HG03139 (cell line): ENCODE measurements around the gene GALK2.
A peak's percentile ranks its signal among the peaks of the same experiment; 100 is the strongest.

ENCODE experiments used
- ATAC-seq: cut with Tn5 transposase; IDR thresholded peaks from one replicate; pipeline ENCODE4 v1.9.1; 2021; ENCODE audit not compliant: unreplicated experiment

Gene GALK2

DNA sequence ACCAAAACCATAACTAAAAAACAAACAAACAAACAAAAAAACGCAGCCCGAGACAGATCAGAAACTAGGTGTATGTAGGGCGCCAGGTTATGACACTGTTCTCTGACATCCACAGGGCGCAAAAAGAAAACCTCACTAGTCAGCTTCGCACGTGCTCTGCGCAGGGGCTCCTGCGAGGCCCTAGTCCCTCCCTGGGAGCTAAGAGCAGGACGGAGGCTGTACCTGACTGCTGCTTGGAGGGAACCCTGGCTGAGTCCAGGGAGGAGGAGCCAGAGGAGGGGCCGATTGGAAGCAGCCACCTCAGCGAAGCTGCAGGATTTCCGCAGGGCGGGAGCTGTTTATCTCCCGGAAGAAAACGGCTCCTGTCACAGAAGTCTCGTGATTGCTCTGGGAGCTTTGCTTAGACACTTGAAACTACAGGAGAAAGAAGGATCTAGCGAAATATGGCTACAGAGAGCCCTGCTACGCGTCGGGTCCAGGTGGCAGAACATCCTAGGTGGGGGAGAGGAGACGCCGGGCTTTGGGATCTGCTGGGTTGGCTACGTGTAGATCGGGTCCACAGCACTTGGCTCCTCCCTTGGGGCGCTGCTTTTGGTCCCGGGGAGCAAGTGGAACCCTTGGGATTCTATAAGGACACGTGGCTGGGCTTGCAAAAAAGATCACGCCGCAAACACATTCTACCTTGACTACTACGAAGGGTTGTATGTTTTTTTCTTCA is at the start of gene GALK2:
Gene GALK2 (plus strand): TSS at position 368 of the 718 bp plus-strand sequence. CDS start 76 bp downstream, at position 444.
- peak; percentile 93 for ATAC-seq

DNA sequence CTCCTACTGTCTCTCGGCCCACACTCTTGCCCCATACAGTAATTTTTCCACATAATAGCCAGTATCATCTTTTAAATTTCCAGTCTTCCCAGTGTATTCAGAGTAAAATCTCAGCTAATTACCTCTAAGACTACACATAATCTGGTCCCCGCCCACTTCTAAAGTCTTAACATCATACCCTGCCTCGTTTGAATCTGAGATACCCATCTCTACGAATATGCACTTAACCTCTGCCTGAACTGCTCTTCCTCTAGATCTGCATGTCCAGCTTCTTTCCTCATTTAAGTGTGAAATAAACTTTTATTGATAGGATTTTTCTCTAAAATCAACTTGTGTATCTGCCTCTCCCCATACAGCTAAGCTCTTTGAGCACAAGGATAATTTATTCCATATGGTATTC is 49.2 kb upstream of the GALK2 start:
- ATAC-seq, result no peak

DNA sequence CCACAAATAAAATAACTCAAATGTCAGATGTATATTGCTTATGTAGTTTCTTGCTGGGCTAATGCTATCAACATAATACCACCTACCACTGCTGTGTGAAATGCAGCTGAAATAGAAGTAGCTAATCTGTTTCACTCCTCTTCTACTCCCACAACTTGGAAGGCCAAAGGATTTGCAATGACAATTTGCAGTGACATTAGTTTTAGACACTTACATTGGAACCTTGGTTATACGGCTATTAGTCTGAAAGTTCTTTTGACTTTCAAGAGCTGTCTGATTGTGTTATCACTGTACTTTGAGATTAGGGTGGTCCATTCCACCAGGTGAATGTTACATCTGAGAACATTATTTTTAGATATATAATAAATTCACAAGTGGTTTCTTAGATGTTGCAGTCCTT is 48.1 kb upstream of the GALK2 start:
- no peak for ATAC-seq

DNA sequence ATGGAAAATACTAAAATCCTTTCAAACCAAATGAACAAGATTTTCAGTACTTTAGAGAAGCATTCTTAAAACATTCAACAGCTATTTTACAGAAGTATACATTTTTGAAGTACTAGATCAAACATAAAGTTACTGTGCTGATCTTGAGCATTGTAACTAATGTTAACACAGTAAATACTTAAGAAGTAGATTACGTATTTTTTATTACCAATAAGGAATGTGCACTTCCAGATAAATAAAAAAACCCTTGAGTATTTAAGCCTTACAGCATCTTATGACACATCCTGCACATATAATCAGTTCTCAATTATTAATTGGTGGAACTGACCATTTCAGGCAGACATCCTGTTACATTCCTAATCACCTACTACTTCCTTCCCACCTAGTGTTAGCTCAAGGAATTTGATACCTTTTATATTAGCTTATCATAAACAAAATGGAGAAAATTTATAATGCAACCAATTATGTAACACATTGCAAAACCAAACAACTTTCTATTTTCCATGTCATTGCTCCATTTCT is 47.4 kb upstream of the GALK2 start:
- ATAC-seq, result no peak

DNA sequence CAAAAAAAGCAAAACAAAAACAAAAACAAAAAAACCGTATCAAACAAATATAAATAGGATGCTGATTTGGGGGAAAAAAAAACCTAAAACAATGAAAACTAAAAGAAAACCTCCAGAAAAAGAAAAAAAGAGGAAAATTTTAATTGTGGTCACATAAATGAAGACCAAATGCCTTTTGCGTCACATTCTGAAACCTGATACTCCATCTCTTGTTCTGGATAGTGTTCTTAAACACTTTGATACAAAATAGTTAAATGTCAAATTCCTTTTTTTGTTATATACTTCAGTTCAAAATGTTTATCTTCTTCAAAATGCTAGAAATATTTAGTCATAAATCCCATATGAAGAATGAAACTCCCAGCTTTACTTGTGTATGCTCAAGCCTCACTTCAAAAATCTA is 45.7 kb upstream of the GALK2 start:
- ATAC-seq, result no peak

DNA sequence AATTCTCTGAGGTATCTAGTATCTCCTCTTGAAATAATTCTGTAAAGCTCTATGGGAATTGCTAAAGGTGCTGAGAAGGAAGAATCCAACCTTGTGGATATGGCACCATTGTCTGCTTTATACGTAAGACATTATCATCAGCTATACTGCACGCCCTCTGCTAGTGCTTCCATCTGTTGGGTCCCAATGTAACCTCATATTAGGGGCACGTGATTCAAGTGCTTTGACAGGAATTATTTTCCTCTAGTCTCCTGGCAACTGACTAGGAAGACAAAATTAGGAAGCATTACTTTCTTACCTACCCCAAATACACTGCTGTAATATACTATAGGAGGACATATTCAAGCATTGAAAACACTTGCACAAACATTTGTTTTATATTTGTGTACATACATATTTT is 38.6 kb upstream of the GALK2 start:
- no peak for ATAC-seq

DNA sequence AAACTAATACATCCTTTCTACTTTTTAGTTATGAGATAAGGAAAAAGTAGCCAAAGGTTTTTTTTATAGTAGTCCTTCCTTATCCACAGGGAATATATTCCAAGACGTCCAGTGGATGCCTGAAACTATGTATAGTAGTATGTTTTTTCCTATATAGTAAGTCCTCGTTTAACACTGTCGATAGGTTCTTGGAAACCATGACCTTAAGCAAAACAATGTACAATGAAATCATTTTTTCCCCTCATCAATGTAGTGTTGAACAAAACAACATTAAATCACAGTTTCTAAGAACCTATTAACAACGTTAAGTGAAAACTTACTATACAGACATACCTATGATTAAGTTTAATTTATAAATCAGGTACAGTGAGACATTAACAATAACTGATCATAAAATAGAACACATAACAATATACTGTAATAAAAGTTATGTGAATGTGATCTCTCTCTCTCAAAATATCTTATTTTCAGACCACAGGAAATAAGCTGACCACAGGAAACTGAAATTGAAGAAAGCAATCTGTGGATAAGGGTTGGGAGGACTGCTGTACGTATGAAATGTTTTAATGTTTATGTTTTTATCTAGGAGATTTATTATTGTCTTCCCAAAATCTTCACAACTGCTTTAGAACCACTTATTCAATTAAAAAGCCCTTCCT is 35.2 kb upstream of the GALK2 start:
- ATAC-seq, result peak; percentile 22

DNA sequence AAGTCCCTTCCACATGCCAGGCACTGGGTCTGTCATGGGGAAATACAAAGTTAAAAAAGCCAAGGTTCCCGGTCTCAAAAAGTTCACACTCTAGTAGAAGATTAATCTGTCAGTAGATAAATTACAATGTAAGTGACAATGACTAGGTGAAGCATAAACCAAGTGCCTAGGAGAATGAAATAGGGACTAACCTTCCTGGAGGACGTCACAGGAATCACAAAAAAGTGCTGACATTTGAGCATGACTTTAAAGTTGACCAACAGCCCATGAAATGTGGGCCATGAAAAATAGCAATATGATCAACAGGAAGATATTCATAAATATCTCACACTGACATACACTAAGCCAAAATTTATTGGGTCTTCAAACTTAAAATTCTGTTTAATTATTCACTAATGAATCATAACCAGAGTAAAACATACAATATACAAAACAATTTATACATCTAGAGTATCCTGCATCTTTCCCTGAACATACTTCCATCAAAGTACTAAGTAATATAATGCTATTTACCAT is 34.6 kb upstream of the GALK2 start:
- ATAC-seq, result peak; percentile 49

DNA sequence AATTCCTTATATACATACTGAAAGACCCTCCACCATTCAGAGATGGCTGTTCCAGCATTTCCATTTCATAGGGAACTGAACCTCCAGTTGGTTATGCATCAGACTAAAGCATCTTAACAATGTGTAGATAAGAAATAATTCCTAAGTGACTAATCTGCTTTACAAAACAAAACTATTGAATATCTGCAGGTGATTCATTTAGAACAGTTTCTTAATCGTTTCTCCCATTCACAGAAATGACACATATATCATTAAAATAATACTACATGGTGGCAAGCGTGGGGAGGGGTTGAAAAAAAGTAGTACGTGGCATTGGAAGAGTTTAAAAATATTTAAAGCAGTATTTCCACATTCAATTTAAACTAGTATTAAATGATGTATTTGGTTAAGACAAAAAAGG is 34.1 kb upstream of the GALK2 start:
- no peak for ATAC-seq

DNA sequence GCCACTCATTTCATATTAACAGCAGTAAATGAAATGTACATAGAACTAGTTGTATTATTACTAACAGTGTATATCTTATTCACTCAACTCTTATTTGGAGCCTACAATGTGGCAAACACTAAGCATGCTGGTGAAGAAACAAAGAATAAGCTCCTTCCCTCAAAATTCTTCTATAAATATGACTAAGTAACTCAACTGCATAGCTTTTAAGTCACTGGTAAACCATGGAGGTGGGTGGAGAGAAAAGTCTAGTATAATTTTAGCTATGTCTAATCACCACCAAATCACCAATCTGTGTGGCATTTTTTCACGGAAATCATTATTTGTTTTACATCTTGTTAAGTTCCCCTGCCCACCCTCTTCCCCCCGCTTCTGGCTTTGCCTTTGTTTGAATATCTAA is 32.2 kb upstream of the GALK2 start:
- no peak for ATAC-seq

DNA sequence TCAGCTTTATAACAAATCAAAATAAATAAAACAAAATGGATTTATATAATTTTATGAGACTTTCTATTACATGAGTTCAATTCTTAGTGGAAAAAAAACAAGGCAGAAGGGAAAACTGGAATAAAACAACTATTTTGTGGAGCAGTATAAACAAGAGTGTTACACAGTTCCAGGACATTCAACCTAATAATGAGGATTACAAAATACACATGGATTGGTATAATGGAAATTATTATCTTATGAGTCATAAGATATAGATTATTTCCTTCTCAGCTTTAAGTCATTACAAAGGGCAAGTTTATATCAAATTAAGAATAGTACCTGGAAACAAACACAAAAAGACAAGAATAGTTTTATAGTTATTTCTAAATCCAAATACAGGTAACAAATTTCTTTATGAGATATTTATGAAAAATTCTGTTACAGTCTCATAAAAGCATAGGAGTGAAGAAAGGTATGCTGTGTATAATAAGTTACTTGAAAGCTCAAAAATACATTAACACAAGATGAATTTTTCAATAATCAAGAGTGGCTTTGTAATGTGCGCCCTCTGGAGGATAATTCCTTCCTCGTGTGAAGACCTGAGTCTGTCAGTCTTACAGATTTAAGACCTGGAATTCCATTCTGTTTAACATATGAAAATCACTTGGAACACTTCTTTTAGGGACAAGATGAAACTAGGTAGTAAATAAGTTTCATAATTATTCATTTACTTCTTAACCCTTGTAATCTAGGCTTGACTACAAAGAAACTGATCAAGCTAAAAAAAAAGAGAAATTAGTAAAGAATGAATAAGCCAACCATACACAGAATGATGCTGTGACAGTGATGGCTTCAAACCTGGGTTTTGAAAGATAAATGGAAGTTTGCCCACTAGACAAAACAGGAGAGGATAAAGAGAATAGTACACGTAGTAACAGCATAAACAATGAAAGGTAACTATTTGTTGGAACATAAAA is 24.1 kb upstream of the GALK2 start:
- no peak for ATAC-seq

DNA sequence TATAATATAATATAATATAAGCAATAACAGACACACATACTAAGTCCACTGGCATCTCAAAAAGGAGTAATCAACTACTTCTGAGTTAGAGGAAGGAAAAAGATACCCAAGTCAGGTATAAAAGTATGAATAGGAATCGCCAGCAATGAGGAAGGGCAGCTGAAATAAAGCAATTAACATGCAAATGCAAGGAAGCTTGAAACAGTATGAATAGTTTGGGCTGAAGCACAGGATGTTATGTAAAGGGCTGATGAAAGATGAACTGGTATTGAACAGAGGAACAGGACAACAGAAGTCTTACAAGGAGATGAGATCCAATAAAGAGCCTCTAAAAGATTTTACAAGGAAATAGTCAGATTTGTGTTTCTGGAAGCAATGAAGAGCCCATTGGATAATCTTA is 21.7 kb upstream of the GALK2 start:
- ATAC-seq, result no peak

DNA sequence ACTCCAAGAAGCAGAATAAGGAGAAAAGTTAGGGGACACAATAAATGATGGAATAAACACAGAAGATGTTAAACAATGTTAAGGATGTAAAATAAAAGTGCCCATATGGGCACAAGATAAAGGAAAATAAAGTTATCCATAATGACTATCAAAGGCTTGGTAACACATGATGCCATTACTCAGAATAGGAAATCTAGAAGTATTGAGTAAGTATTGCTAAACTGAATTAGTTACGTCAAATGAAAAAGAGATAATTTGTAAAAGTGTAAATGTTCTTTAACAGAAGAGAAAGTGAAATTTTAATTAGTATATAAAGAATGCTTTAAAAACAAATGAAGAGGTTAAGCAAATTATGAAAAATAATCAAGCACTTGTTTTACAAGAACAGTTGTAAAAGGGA is 21.3 kb upstream of the GALK2 start:
- no peak for ATAC-seq

DNA sequence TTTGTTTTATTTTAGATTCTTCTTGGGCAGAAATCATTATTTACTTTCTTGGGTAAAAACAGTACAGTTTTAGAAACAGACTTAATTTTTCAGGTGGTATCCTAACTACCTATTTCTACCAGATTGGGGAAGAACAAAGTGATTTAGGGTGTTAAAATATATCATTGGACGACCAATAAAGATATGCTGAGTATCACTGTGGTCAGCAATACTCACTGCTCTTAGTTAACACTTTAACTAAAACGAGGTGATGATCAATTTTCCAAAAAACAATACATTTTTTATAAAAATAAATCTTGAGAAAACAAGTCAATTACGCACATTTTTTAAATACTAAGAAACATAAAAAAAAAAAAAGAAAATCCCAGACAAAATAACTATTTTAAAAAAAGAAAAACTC is 18.2 kb upstream of the GALK2 start:
- no peak for ATAC-seq

DNA sequence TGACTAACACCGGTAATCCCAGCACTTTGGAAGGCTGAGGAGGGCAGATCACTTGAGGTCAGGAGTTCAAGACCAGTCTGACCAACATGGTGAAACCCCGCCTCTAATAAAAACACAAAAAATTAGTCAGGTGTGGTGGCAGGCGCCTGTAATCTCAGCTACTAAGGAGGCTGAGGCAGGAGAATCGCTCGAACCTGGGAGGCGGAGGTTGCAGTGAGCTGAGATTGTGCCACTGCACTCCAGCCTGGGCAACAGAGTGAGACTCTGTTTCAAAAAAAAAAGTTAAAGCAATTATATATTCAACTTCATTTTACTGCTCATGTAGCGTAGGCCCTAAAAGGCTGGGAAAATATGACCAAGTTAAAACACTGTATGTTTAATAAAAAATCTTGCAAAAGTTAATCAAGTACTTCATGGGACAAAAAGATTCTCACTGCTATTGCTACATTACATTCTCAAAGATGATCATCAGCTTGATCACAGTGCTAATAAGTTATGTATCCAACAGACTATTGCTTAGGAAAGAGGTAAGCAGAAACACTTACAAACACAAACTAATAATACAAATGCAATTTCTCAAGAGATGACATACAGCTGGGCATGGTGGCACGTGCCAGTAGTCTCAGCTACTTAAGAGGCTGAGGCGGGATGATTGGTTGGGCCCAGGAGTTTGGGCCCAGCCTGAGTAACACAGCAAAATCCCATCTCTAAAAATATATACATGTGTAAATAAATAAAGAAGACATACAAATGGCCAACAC is 17.3 kb upstream of the GALK2 start:
- ATAC-seq, result no peak

DNA sequence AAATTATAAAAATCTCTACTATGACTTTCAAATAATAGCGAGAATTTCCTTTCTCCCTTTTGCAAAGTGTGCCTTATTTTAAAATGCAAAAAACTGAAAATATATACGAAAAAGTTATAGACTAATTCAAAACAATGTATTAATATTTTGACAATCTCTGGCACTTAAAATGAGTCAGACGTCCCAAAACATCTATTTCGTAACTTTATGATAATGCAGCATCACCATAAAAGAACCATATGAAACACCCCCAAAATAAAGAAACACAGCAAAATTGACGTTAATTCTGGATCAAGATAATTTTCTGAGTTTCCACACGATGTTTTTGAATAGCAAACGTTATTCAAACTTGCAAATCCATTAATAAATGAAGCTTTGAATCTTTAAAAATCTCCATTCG is 15.7 kb upstream of the GALK2 start:
- no peak for ATAC-seq

DNA sequence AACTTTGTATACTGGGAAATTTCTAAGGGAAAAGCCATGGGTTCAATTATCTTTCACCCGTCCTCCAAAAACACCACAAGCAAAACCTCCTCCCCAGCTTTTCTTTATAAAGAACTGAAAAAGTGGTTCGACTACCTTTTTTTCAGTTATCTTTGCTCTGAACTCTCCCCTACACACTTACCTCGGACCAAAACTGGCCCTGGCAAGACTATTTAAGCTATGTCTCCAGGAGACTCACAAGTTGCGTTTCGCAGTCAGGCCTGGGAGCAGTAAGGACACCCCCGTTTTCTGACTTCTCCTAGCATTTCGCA is 15.3 kb upstream of the GALK2 start:
- peak; percentile 2 for ATAC-seq

DNA sequence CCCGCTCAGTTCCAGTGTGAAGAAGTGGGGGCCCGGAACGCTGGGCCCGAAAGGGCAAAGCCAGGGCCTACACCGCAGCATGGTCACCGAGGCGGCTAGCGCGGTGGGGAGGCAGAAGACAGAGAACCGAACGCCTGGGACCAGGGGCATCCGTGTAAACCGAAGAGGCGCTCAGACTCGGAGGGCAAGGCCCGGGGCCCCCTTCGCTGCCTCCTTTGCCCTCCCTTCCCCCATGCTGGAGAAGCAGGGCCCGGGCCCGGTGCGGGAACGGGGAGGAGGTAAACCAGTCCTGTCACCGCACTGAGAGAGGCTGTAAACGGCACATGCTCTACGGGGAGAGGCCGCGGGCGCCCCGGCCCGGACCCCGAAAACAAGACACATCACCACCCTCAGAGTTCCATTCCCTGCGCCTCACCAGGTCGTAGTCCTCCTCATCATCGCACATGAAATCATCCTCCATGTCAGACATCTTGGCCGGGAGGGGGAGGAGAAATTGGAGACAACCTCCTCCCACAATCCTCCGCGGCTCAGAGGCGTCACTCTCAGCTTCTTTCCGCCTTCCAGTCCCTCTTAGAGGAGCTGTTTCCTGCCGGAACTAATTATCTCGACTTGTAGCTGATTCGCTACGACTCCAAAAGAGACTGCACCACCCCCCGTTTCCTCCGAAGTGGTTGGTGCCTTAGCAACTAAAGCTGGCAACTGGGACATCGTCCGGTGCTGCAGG is 14.8 kb upstream of the GALK2 start, which contains the start of gene COPS2:
Gene COPS2 (minus strand): TSS at position 490 of the 724 bp plus-strand sequence. CDS start 21 bp downstream, at position 469.
- peak; percentile 85 for ATAC-seq

DNA sequence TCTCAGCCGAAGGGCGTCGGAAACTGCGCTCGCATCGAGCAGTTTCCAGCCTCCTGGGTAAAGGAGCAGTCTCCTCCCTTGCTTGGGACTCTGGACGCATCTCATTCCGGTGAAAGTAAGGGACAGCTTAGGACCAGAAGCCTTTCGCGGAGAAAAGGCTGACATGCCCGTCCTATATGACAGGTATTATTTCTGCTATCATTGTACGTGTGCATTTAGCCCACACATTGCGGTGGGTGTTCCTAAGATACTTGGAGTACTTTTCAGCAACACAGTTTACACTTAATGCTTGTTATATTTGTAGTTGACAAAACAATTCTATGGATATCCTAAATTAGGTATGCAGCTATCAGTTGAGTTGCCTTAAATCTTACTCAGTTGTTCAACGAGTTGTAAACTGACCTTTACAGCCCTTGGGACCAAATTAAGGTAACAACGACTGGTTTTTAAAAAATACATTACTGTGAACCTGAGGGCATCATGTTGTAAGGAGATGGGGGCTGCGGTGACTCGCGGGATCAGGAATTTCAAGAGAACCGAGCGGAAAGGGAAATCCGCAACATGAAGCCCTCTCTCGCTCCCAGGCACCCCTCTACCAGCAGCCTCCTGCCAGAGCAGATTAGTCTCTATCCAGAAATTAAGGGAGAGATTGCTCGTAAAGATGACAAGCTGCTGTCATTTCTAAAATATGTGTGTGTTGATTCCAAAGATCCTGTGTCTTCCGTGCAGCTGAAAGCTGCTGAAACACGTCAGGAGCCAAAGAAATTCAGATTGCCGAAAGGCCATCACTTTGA is 14.0 kb upstream of the GALK2 start:
- no peak for ATAC-seq
